Urinary bladder (tissue), 4 donors: ENCODE data around the gene UBE2J2. TPM values are rescaled to one million over a fixed set of nuclear protein-coding genes. Genes with fewer than 3 reads are reported as not detected.

ENCODE experiments used
- DNase-seq: peaks from one replicate; pipeline ENCODE4 v3.0.0-alpha.2; 2015; ENCODE audit errors: extremely low spot score
- H3K27ac ChIP-seq: one replicate; pipeline ENCODE4 v1.5.1; 2013; ENCODE audit warnings: low read depth, mild to moderate bottlenecking, moderate library complexity
- H3K36me3 ChIP-seq: one replicate; pipeline ENCODE4 v1.6.1; 2013; ENCODE audit warnings: mild to moderate bottlenecking, moderate library complexity; ENCODE audit not compliant: insufficient read depth
- H3K4me1 ChIP-seq: one replicate; pipeline ENCODE4 v1.6.1; 2013; ENCODE audit warnings: mild to moderate bottlenecking, moderate library complexity; ENCODE audit not compliant: insufficient read depth
- H3K4me3 ChIP-seq: one replicate; pipeline ENCODE4 v1.5.1; 2013; ENCODE audit warnings: low read depth, low read length
- WGBS: extraction: QIAGEN DNeasy Blood & Tissue Kit; methylation state at CpG from one replicate; pipeline ENCODE4 v1.1.7; 2013; 5-methylcytosine and 5-hydroxymethylcytosine counted together
- polyA plus RNA-seq: library from polyadenylated mRNA; stranded (reverse); fragments of 200-250 nt; gene quantifications from one replicate; pipeline ENCODE4 v1.2.3, GENCODE V29; 2013
- total RNA-seq: library from RNA; depleted of rRNA; stranded (reverse); fragments of >200 nt; gene quantifications from one replicate; pipeline ENCODE4 v1.2.3, GENCODE V29; 2014
- donor health status: healthy with polysubstance abuse.
- donor health status: healthy.

The UBE2J2 gene
- total and polyA plus RNA-seq, 2 donors: 36.3 to 47.0 TPM

- Histone ChIP-seq H3K36me3 (no peaks in the 10 kb centered on the region), H3K4me3 (no peak overlapping the region), H3K27ac (no peak overlapping the region), H3K4me1 (no peaks in the 10 kb centered on the region)
- 95% methylated on average over 35 of the region's 35 CpGs for WGBS
- no peak for DNase-seq
Observed at GRCh38 chr1:1295154-1295923, 21.7 kb upstream of the UBE2J2 start.

DNA sequence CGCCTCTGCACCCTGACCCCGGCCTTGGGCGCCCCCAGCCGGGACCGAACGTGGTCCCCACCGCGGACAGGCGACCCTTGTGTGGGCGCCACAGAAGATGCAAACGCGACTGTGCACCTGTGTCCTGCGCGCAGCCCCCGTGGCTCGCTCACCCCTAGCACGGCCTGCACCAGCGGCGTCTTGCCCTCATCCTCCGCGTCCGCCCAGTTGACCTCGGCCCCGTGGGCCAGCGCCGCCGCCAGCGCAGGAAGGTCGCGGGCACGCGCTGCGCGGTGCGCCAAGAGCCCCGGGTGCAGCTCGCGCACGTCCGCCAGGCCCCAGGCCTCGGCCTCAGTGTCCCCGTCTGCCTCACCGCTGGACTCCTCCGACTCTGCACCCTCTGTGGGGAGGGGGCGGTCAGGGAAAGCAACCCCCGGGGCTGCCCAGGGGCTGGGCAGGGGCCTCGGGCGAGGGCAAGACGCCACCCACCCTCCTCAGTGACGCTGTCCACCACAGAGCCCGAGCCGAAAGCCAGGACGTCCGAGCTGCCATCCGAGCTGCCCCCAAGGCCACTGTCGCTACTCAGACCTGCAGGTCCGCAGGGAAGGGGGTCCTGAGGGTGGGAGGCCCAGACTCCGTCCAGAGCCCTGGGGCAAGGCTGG, 20.7 kb upstream of the UBE2J2 start:
- Histone ChIP-seq H3K27ac (no peak overlapping the region), H3K4me3 (no peak overlapping the region), H3K36me3 (no peaks in the 10 kb centered on the region), H3K4me1 (no peaks in the 10 kb centered on the region)
- DNase-seq: no peak
- WGBS: 87% methylated on average over 58 of the region's 58 CpGs

DNA sequence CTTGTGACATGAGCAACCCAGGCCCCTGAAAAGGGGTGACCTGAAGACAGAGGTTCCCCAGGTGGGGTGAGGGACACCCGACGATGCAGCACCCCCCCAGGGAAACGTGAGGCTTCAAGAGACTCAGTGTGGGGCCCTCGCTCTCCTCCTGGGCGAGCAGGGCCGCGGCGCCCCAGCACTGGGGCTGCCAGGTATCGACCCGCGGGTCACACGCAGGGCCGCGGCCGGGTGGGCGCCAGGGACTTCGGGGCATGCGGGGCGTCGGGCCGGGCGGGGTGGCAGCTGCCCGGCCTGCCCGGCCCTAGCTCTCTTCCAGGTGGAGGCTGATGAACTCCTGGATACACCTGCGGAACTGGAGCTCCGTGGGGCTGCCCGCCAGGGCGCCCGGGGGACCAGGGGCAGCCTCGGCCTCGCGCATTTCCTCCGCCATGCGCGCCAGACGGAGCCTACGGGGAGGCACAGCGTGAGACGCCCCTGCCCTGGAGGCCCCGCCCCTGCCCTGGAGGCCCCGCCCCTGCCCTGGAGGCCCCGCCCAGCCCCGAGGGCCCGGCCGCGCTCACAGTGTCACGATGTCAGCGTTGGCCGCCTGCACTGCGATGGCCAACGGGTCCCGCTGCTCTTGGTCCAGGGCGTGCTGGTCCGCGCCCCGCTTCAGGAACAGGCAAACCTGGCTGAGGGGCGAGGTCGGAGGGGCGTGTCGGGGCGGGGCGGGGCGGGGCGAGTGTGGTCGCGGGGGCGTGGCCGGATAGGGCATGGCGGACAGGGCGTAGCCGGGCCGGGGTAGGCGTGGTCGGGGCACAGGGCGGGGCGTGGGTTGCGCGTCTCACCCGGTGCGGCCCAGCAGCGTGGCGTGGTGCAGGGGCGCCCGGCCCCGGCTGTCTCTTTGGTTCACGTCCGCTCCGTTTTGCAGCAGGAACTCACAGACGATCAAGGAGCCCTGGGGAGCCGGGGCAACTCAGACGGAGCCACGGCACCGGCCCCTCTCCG, 19.9 kb upstream of the UBE2J2 start:
- no peaks in the 10 kb centered on the region for H3K4me1 ChIP-seq
- no peak for DNase-seq
- no peak overlapping the region for H3K27ac ChIP-seq
- 81% methylated on average over 94 of the region's 94 CpGs for WGBS
- H3K4me3 ChIP-seq: no peak overlapping the region
- H3K36me3 ChIP-seq: no peaks in the 10 kb centered on the region

DNA sequence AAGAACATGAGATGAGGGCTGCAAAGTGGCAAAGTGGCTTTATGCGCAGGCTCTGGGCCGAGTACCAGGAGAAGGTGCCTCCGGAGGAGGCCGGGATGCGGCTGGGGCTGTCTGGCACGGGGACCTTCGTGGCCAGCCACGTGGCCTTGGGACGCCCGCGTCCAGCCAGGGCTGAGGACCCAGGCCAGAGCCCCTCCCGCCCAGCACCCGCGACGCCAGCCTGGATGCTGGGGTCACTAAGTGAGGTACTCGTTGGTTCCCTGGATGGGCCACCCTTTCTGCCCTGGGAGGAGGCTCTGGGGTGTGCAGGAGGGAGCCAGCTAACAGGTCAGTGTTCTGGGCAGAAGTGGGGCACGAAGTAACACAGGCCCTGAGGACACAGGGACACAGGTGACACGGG, 19.2 kb upstream of the UBE2J2 start:
- no peak for DNase-seq
- H3K4me3 ChIP-seq: no peak overlapping the region
- H3K27ac ChIP-seq: no peak overlapping the region
- WGBS: 91% methylated on average over 18 of the region's 18 CpGs
- no peaks in the 10 kb centered on the region for H3K4me1 ChIP-seq
- H3K36me3 ChIP-seq: no peaks in the 10 kb centered on the region

DNA sequence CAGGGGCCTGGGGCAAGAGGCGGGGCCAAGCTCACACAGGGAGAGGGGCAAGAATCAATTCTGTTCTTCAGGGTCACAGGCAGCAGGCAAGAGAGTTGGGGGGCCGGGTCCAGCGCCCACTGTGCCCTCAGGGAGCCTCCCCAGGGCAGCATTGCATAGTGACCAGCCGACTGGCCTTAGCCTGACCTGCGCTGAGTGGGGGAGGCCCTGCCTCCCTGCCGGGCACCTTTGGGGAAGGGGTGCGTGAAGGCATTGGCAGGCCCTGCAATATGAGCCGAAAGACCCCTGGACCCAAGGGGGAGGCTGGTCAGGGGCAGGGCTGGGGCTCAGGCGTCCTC, 18.8 kb upstream of the UBE2J2 start:
- H3K27ac ChIP-seq: no peak overlapping the region
- no peaks in the 10 kb centered on the region for H3K4me1 ChIP-seq
- no peak for DNase-seq
- no peak overlapping the region for H3K4me3 ChIP-seq
- 85% methylated on average over 9 of the region's 9 CpGs for WGBS
- no peaks in the 10 kb centered on the region for H3K36me3 ChIP-seq

DNA sequence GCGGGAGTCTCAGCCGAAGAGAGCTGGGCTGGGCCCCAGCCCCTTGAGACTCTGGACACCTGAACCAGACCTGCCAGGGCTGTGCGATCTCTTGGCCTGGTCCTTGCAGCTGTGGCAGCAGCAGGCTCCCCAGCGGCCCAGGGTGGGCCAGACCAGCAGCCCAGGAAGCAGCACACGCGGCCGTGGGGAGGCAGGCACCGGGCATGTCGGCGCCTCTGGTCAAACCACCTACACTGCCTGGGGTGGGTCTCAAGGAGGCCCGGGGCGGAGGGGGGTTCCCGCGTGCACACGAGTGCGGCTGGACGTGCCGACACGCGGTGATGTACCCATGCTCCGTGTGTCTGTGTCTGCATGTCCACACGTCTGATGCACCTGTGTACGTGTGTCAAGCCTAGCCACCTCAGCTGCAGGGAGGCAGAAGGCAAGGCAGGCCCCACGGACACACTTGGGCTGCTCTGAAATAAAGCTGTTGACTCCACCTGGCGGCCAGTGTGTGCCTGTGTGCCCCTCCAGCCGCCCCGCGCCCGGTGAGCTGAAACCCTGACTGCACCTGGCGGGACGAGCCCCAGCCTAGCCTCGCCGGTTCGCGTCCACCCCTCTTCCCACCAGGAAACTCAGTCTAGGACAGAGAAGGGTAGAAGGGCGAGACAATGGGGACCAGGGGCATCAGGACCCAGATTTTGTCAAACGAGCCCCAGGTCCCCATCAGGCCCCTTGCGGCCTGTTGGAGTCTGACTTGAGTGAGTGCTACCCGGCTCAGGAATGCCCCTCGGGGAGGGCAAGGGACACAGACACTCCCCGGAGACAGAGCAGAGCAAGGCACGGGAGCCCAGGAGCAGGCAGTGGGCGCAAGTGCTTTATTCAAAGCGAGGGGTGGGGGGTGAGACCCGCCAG, 18.1 kb upstream of the UBE2J2 start:
- Histone ChIP-seq H3K4me3 (no peak overlapping the region), H3K4me1 (no peaks in the 10 kb centered on the region), H3K27ac (no peak overlapping the region), H3K36me3 (no peaks in the 10 kb centered on the region)
- 43% methylated on average over 45 of the region's 45 CpGs for WGBS
- DNase-seq: no peak

GRCh38 chr1:1291023-1291528, 17.4 kb upstream of the UBE2J2 start:
- Histone ChIP-seq H3K27ac (no peak overlapping the region), H3K4me3 (no peak overlapping the region), H3K36me3 (no peaks in the 10 kb centered on the region), H3K4me1 (no peaks in the 10 kb centered on the region)
- 36% methylated on average over 28 of the region's 28 CpGs for WGBS
- no peak for DNase-seq

- no peaks in the 10 kb centered on the region for H3K4me1 ChIP-seq
- H3K36me3 ChIP-seq: no peaks in the 10 kb centered on the region
- no peak for DNase-seq
- no peak overlapping the region for H3K4me3 ChIP-seq
- WGBS: 55% methylated on average over 15 of the region's 15 CpGs
- no peak overlapping the region for H3K27ac ChIP-seq
Observed at GRCh38 chr1:1290238-1290731, 16.6 kb upstream of the UBE2J2 start.

- Histone ChIP-seq H3K4me3 (no peak overlapping the region), H3K27ac (no peak overlapping the region), H3K36me3 (no peaks in the 10 kb centered on the region), H3K4me1 (no peaks in the 10 kb centered on the region)
- 82% methylated on average over 46 of the region's 46 CpGs for whole genome bisulfite sequencing
- DNase-seq: no peak
Observed at GRCh38 chr1:1287288-1288110, 13.8 kb upstream of the UBE2J2 start.

GRCh38 chr1:1286313-1287261, 12.9 kb upstream of the UBE2J2 start:
- H3K36me3 ChIP-seq: no peaks in the 10 kb centered on the region
- WGBS: 54% methylated on average over 50 of the region's 50 CpGs
- no peak overlapping the region for H3K27ac ChIP-seq
- H3K4me3 ChIP-seq: no peak overlapping the region
- no peak for DNase-seq
- H3K4me1 ChIP-seq: no peaks in the 10 kb centered on the region

GRCh38 chr1:1285611-1286311, 12.1 kb upstream of the UBE2J2 start:
- Histone ChIP-seq H3K4me3 (no peak overlapping the region), H3K36me3 (no peaks in the 10 kb centered on the region), H3K27ac (no peak overlapping the region), H3K4me1 (no peaks in the 10 kb centered on the region)
- no peak for DNase-seq
- 65% methylated on average over 37 of the region's 37 CpGs for WGBS
